ENCODE results near the gene PHLDB1.
"Not testable (repeated sequence)": the region's sequence is repeated elsewhere in the genome, so short reads cannot be mapped to it uniquely, and the experiment has no call there.

PHLDB1 gene

GRCh38 chr11:118684187-118684586, 76.8 kb downstream of the PHLDB1 start:
- in situ Hi-C loops (cut with MboI; ENCODE audit: low sequenced_read_pairs) = no loop called here

- in situ Hi-C loops (cut with MboI; ENCODE audit: low sequenced_read_pairs) = no loop called here
These were observed 80.5 kb downstream of the PHLDB1 start for GRCh38 chr11:118687906-118688305.

- in situ Hi-C loops (cut with MboI; ENCODE audit: low sequenced_read_pairs) = not testable (repeated sequence)
These were observed 80.9 kb downstream of the PHLDB1 start for GRCh38 chr11:118688339-118688738.

- in situ Hi-C loops (cut with MboI; ENCODE audit: low sequenced_read_pairs) = no loop called here
These were observed 81.6 kb downstream of the PHLDB1 start for GRCh38 chr11:118688851-118689502.

GRCh38 chr11:118689503-118689851, 82.1 kb downstream of the PHLDB1 start:
- in situ Hi-C loops (cut with MboI; ENCODE audit: low sequenced_read_pairs) = no loop called here

GRCh38 chr11:118689852-118690552, 82.6 kb downstream of the PHLDB1 start:
- in situ Hi-C loops (cut with MboI; ENCODE audit: low sequenced_read_pairs) = no loop called here

- in situ Hi-C loops (cut with MboI; ENCODE audit: low sequenced_read_pairs) = no loop called here
These were observed 83.3 kb downstream of the PHLDB1 start for GRCh38 chr11:118690553-118691304.

- in situ Hi-C loops (cut with MboI; ENCODE audit: low sequenced_read_pairs) = no loop called here
These were observed 84.8 kb downstream of the PHLDB1 start for GRCh38 chr11:118691926-118692830.

- in situ Hi-C loops (cut with MboI; ENCODE audit: low sequenced_read_pairs) = no loop called here
These were observed 86.8 kb downstream of the PHLDB1 start for GRCh38 chr11:118694185-118694584.

- in situ Hi-C loops (cut with MboI; ENCODE audit: low sequenced_read_pairs) = no loop called here
These were observed 87.4 kb downstream of the PHLDB1 start for GRCh38 chr11:118694771-118695170.

- in situ Hi-C loops (cut with MboI; ENCODE audit: low sequenced_read_pairs) = no loop called here
These were observed 89.3 kb downstream of the PHLDB1 start for GRCh38 chr11:118696673-118697226.

GRCh38 chr11:118697346-118697745, 89.9 kb downstream of the PHLDB1 start:
- in situ Hi-C loops (cut with MboI; ENCODE audit: low sequenced_read_pairs) = no loop called here

- in situ Hi-C loops (cut with MboI; ENCODE audit: low sequenced_read_pairs) = no loop called here
These were observed 92.2 kb downstream of the PHLDB1 start for GRCh38 chr11:118699506-118700220.

GRCh38 chr11:118703563-118704106, 96.2 kb downstream of the PHLDB1 start:
- in situ Hi-C loops (cut with MboI; ENCODE audit: low sequenced_read_pairs) = no loop called here

GRCh38 chr11:118705111-118705741, 97.8 kb downstream of the PHLDB1 start:
- in situ Hi-C loops (cut with MboI; ENCODE audit: low sequenced_read_pairs) = no loop called here

GRCh38 chr11:118705791-118706545, 98.6 kb downstream of the PHLDB1 start:
- in situ Hi-C loops (cut with MboI; ENCODE audit: low sequenced_read_pairs) = no loop called here

GRCh38 chr11:118706546-118706825, 99.1 kb downstream of the PHLDB1 start:
- in situ Hi-C loops (cut with MboI; ENCODE audit: low sequenced_read_pairs) = no loop called here
